Endothelial cell of umbilical vein (primary cell): ENCODE data around the gene NTNG1.

Experiments
- EZH2 ChIP-seq: IDR thresholded peaks from 2 replicates; pipeline ENCODE4 v1.6.1; 2012; ENCODE audit warnings: borderline replicate concordance, low read depth, mild to moderate bottlenecking, moderate library complexity, low read length, inconsistent platforms; ENCODE audit not compliant: severe bottlenecking
- FOS ChIP-seq: IDR thresholded peaks from 2 replicates; pipeline ENCODE4 v1.6.1; 2011; ENCODE audit warnings: mild to moderate bottlenecking, low read length, moderate library complexity, borderline replicate concordance; ENCODE audit not compliant: insufficient read depth
- POLR2A ChIP-seq: IDR thresholded peaks from 2 replicates; pipeline ENCODE4 v1.6.1; 2012; ENCODE audit warnings: low read depth, mild to moderate bottlenecking, control low read depth, low read length
- POLR2AphosphoS5 ChIP-seq: IDR thresholded peaks from 2 replicates; pipeline ENCODE4 v1.6.1; 2012; ENCODE audit warnings: low read depth, mild to moderate bottlenecking, control low read depth, low read length, moderate library complexity; ENCODE audit not compliant: insufficient read depth
- TF ChIP-seq, protein P1 (sequence below), 2 donors: IDR thresholded peaks; 1 replicate in 1 of 2; 2 replicates in 1 of 2; pipeline ENCODE4 v1.5.1; 2011; ENCODE audit warnings: low read length in 2 of 2, mild to moderate bottlenecking in 2 of 2, moderate library complexity in 2 of 2, control low read depth in 1 of 2, inconsistent platforms in 1 of 2, low read depth in 1 of 2; ENCODE audit not compliant: insufficient read depth in 1 of 2; ENCODE audit errors: extremely low read depth in 1 of 2
- TF ChIP-seq, protein P2 (sequence below): IDR thresholded peaks from 2 replicates; pipeline ENCODE4 v1.6.1; 2011; ENCODE audit not compliant: insufficient read depth, insufficient read length

DNA sequence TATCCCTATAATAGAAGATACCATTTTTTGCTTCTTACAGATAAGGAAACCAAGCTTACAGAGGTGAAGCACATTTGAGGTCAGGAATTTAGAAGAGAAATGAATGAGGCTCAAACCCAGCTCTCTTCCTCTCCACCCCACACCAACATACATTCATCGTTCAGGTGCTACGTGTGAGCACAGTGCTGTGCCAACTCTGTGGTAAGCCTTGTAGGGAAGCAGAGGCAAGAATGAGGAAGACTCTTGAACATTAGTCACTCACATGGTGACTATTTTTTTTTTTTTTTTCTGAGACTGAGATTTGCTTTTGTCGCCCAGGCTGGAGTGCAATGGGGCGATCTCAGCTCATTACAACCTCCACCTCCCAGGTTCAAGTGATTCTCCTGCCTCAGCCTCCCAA, 314.0 kb downstream of the NTNG1 start:
- TF ChIP-seq POLR2A (no peak), EZH2 (no peak), POLR2AphosphoS5 (no peak), FOS (no peak)
- TF ChIP-seq, protein P1, sequence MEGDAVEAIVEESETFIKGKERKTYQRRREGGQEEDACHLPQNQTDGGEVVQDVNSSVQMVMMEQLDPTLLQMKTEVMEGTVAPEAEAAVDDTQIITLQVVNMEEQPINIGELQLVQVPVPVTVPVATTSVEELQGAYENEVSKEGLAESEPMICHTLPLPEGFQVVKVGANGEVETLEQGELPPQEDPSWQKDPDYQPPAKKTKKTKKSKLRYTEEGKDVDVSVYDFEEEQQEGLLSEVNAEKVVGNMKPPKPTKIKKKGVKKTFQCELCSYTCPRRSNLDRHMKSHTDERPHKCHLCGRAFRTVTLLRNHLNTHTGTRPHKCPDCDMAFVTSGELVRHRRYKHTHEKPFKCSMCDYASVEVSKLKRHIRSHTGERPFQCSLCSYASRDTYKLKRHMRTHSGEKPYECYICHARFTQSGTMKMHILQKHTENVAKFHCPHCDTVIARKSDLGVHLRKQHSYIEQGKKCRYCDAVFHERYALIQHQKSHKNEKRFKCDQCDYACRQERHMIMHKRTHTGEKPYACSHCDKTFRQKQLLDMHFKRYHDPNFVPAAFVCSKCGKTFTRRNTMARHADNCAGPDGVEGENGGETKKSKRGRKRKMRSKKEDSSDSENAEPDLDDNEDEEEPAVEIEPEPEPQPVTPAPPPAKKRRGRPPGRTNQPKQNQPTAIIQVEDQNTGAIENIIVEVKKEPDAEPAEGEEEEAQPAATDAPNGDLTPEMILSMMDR (IDR thresholded peaks at IDR 0.05; ENCODE audit: extremely low read depth in 1 of 2, insufficient read depth in 1 of 2, low read depth in 1 of 2, low read length in 2 of 2), result no peak
- TF ChIP-seq, protein P2, sequence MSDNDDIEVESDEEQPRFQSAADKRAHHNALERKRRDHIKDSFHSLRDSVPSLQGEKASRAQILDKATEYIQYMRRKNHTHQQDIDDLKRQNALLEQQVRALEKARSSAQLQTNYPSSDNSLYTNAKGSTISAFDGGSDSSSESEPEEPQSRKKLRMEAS, result no peak
